DND-41 (cell line): ENCODE measurements around the gene TOR3A.

ENCODE experiments used
- ATAC-seq: fragments of 200-7000 bp; cut with Tn5 transposase; 3 replicates; pipeline ENCODE4 v1.9.1; 2021; ENCODE audit warnings: low read depth; ENCODE audit not compliant: insufficient read depth
- DNase-seq: peaks from one replicate; pipeline ENCODE4 v3.0.0-alpha.2; 2020
- H2AFZ ChIP-seq: 2 replicates; pipeline ENCODE4 v1.6.0; 2012; ENCODE audit warnings: low read depth, low read length
- H3K27ac ChIP-seq: 2 replicates; pipeline ENCODE4 v1.5.1; 2012; ENCODE audit warnings: low read length, inconsistent platforms
- H3K27me3 ChIP-seq: fragments of 200-600 bp; sonication (generic); 2 replicates; pipeline ENCODE4 v1.6.0; 2012; ENCODE audit warnings: low read length, mild to moderate bottlenecking, inconsistent platforms; ENCODE audit not compliant: insufficient read depth, poor library complexity
- H3K36me3 ChIP-seq: 2 replicates; pipeline ENCODE4 v1.5.1; 2012; ENCODE audit warnings: low read length, inconsistent platforms; ENCODE audit not compliant: insufficient read depth
- H3K4me1 ChIP-seq: 2 replicates; pipeline ENCODE4 v1.5.1; 2012; ENCODE audit warnings: mild to moderate bottlenecking, low read length; ENCODE audit not compliant: insufficient read depth
- H3K4me2 ChIP-seq: 2 replicates; pipeline ENCODE4 v1.6.0; 2012; ENCODE audit warnings: mild to moderate bottlenecking, moderate library complexity, low read length, inconsistent platforms; ENCODE audit not compliant: insufficient read depth
- H3K4me3 ChIP-seq, 2 experiments: fragments of 200-600 bp in 1 of 2; shearing (Covaris generic) in 1 of 2; 2 replicates each; pipeline ENCODE4 v1.5.1; 2012 to 2016; ENCODE audit warnings: inconsistent platforms in 2 of 2, low read length in 2 of 2, mild to moderate bottlenecking in 2 of 2, low read depth in 1 of 2, moderate library complexity in 1 of 2
- H3K79me2 ChIP-seq: 2 replicates; pipeline ENCODE4 v1.6.0; 2012; ENCODE audit warnings: low read length, inconsistent platforms; ENCODE audit not compliant: insufficient read depth
- H3K9ac ChIP-seq: 2 replicates; pipeline ENCODE4 v1.6.0; 2012; ENCODE audit warnings: low read depth, mild to moderate bottlenecking, inconsistent platforms, low read length, moderate library complexity
- H3K9me3 ChIP-seq: 2 replicates; pipeline ENCODE4 v1.5.1; 2012; ENCODE audit warnings: low read length, moderate library complexity, mild to moderate bottlenecking, inconsistent platforms; ENCODE audit not compliant: insufficient read depth, severe bottlenecking
- H4K20me1 ChIP-seq: 2 replicates; pipeline ENCODE4 v1.6.0; 2012; ENCODE audit warnings: low read length; ENCODE audit not compliant: insufficient read depth
- CTCF ChIP-seq: IDR thresholded peaks from 2 replicates; pipeline ENCODE4 v1.5.1; 2012; ENCODE audit warnings: borderline replicate concordance, low read length, moderate library complexity, mild to moderate bottlenecking; ENCODE audit not compliant: poor library complexity, severe bottlenecking; ENCODE audit errors: extremely low read depth
- EZH2 ChIP-seq: IDR thresholded peaks from 3 replicates; pipeline ENCODE4 v1.6.1; 2012; ENCODE audit warnings: borderline replicate concordance, low read depth, mild to moderate bottlenecking, moderate library complexity, low read length, inconsistent platforms; ENCODE audit not compliant: severe bottlenecking

TOR3A gene

GRCh38 chr1:179046808-179047635 lies 34.8 kb upstream of the TOR3A start:
- H3K27me3 ChIP-seq = no peaks in the 10 kb centered on the region
- peaks cover 11% of the 10 kb centered on the region; the same call in 1 of the 2 replicates for H3K36me3 ChIP-seq
- H3K9me3 ChIP-seq = no peaks in the 10 kb centered on the region
- no peak overlapping the region for H3K9ac ChIP-seq
- H3K4me2 ChIP-seq = no peak overlapping the region
- DNase-seq (no peak), ATAC-seq (no peak)
- TF ChIP-seq CTCF = no peak
- TF ChIP-seq EZH2 = no peak
- peaks cover 17% of the 10 kb centered on the region for H3K79me2 ChIP-seq
- H2AFZ ChIP-seq = no peak overlapping the region
- H4K20me1 ChIP-seq = peaks cover 15% of the 10 kb centered on the region; the same call in 1 of the 2 replicates
- H3K4me1 ChIP-seq = no peaks in the 10 kb centered on the region
- H3K4me3 ChIP-seq = no peak overlapping the region
- no peak overlapping the region for H3K27ac ChIP-seq

DNA sequence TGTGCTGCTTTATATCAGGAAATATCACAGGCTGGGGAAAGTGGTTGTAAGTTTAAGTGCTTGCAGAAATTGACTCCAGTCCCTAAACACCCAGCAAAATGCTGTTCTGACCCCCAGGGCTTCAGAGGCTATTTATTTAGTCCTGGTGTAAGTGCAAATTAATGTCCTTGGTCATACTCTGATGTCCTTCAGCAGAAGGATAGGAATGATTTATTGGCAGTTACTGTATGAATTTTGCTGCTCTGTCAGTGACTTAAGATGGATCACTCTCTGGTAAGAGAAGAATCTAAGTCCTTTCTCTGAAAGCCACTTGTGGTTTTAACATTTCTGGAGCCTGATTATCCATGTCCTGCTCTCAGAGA lies 34.3 kb upstream of the TOR3A start:
- H3K4me3 ChIP-seq = no peak overlapping the region
- no peak overlapping the region for H3K27ac ChIP-seq
- no peak for DNase-seq
- no peaks in the 10 kb centered on the region for H3K27me3 ChIP-seq
- peaks cover 11% of the 10 kb centered on the region for H3K79me2 ChIP-seq
- H2AFZ ChIP-seq = no peak overlapping the region
- no peak for ATAC-seq
- H3K9ac ChIP-seq = no peak overlapping the region
- H3K4me1 ChIP-seq = no peaks in the 10 kb centered on the region
- no peak for TF ChIP-seq EZH2
- no peak for TF ChIP-seq CTCF
- H3K9me3 ChIP-seq = no peaks in the 10 kb centered on the region
- H3K4me2 ChIP-seq = no peak overlapping the region
- H3K36me3 ChIP-seq = peaks cover 6% of the 10 kb centered on the region; the same call in 1 of the 2 replicates
- peaks cover 14% of the 10 kb centered on the region; the same call in 1 of the 2 replicates for H4K20me1 ChIP-seq

DNA sequence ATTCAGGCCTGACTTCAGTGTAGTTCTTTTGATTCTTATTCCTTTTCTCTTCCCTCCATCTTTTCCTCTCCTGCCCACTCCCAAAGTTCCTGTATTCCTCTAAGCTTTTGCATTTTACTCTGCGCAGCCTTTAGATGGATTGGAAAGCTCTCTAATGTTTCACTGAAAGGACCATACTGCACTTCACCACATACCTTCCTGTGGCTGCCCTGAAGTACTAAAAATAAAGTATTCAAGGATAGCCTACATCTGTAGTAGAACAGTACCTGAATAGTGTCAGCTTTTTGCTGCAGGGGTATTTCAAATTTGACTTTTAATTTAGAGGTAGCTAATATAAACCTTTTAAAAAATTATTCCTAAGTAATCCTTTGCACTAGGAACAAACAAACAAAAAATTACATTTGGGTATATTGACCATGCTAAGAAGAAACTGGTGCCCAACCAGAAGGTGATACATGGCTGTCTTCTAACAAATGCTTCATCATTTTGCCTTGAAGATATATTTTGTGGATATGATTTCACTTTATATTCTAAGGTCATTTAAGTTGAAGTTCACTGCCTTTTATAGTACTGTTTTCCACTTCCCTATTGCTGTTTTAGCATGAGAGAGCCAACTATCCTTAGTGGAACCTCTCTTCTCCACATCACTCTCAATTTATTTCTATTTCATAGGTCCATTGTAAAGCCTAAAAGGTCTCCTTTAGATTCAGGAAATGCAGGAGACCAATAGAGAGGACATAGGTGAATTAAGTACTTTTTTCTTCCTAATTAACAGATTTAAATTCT lies 33.3 kb upstream of the TOR3A start:
- Histone ChIP-seq H3K9ac (no peak overlapping the region), H3K9me3 (no peaks in the 10 kb centered on the region), H3K79me2 (peaks cover 3% of the 10 kb centered on the region), H2AFZ (no peak overlapping the region), H3K4me3 (no peak overlapping the region), H3K36me3 (peaks cover 6% of the 10 kb centered on the region; the same call in 1 of the 2 replicates), H3K27ac (no peak overlapping the region), H3K27me3 (no peaks in the 10 kb centered on the region), H3K4me1 (no peaks in the 10 kb centered on the region), H3K4me2 (no peak overlapping the region), H4K20me1 (peaks cover 9% of the 10 kb centered on the region; the same call in 1 of the 2 replicates)
- no peak for TF ChIP-seq EZH2
- TF ChIP-seq CTCF = no peak
- no peak for ATAC-seq
- DNase-seq = no peak
